ENCODE data around the gene MYL7. TPM values are rescaled to one million over a fixed set of nuclear protein-coding genes. Genes with fewer than 3 reads are reported as not detected.

The MYL7 gene
- total and polyA plus RNA-seq, 2 of the 4 experiments (the other 2 are of a cell fraction), result 0.24 TPM; not detected in 1

DNA sequence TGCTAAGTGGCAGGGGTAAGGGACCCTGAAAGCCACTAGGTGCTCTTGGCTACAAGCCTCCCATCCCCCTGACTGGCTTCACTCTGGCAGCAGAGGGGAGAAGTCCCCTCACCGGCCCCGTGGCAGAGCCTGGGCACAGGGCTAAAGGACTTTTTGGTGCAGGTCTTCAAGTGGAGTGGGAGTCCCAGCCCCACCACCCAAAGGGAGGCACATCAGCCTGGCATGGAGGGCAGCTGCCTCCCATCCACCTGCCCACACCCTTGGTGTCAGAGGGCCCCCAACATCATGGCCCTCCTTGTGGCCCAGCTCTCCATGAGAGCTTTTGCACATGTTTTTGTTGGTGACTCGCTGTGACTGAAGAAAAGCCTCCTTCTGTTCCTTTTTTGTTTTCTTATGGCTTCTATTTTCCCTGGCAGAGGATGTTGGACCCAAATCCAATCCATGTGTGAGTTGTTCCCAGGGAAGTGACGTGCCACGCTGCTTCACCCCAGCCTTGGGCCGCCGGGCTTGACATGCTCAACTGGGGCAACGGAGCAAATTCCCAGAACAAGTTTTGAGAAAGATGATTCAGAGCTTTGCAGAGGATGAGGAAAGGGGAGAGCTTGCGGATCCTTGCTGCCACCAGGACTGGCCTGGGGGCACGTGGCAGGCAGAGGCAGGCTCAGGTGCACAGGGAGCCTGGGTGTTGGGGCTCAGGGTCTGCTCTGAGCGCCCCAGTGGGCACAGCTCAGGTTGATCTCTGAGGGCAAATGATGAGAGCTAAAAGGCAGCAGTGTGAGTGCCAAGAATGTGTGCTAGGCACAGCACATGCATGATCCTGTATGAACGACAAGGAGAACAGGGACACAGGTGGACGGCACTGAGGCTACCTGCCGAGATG, 38.9 kb downstream of the MYL7 start:
- Histone ChIP-seq H2BK5ac (ENCODE audit: low read depth, low read length, poor library complexity, severe bottlenecking) (peak overlapping the region; percentile 25), H3K18ac (ENCODE audit: low read depth, low read length) (no peak overlapping the region), H3K79me1 (ENCODE audit: low read depth in 1 of 2, low read length in 2 of 2) (no peaks in the 10 kb centered on the region; a peak in 1 of 4 replicates), H3K14ac (replicated peaks; ENCODE audit: low read depth, low read length) (peak overlapping the region; percentile 63; the same call in 1 of the 2 replicates), H2AK9ac (replicated peaks; ENCODE audit: low read depth, low read length, poor library complexity) (peak overlapping the region; percentile 40), H3K56ac (ENCODE audit: extremely low read depth, insufficient read depth, low read length) (no peak overlapping the region), H2BK120ac (ENCODE audit: low read depth, low read length) (peak overlapping the region; percentile 67), H3K4me2 (ENCODE audit: low read depth, low read length) (no peak overlapping the region), H3K9me1 (ENCODE audit: insufficient read depth, low read length) (peaks cover 25% of the 10 kb centered on the region), H3K9me3 (ENCODE audit: control insufficient read depth, insufficient read depth, low read length) (no peaks in the 10 kb centered on the region), H3K4me1 (ENCODE audit: control insufficient read depth, insufficient read depth, low read length) (peaks cover 36% of the 10 kb centered on the region), H3K27ac (ENCODE audit: insufficient read depth, low read length) (no peak overlapping the region), H4K8ac (ENCODE audit: low read depth in 2 of 2, low read length in 2 of 2) (peak overlapping the region in 1 of 2 experiments; percentile 47; a peak in 1 of 4 replicates), H4K91ac (ENCODE audit: insufficient read depth, low read depth, low read length) (no peak overlapping the region; the same call in 1 of the 2 replicates), H3K27me3 (ENCODE audit: control insufficient read depth, insufficient read depth, low read length) (no peaks in the 10 kb centered on the region), H3K23ac (ENCODE audit: low read depth, low read length) (no peak overlapping the region), H3K4ac (ENCODE audit: low read depth, low read length) (peak overlapping the region; percentile 79), H3K4me3 (ENCODE audit: insufficient read depth, low read depth, low read length) (no peak overlapping the region), H4K5ac (ENCODE audit: low read depth, low read length) (no peak overlapping the region), H3K36me3 (ENCODE audit: control insufficient read depth, insufficient read depth, low read length) (no peaks in the 10 kb centered on the region), H4K20me1 (ENCODE audit: insufficient read depth, low read length) (no peaks in the 10 kb centered on the region), H2AFZ (replicated peaks; ENCODE audit: low read length, poor library complexity) (peak overlapping the region; percentile 70), H2BK20ac (ENCODE audit: low read depth, low read length) (no peak overlapping the region), H3K9ac (ENCODE audit: low read depth, low read length) (no peak overlapping the region), H2AK5ac (ENCODE audit: low read depth, low read length) (peak overlapping the region; percentile 84), H2BK15ac (ENCODE audit: low read depth, low read length) (no peak overlapping the region)
- DNase-seq (peak; percentile 85), ATAC-seq (ENCODE audit: low read depth) (no peak)
- 81% methylated on average over 4 of the region's 14 CpGs; no CpG with 5 or more reads in 1 of the 2 experiments for WGBS, 2 experiments (ENCODE audit: extremely low coverage in 2 of 2, insufficient read length in 1 of 2)
- POLR2A ChIA-PET (ENCODE audit: unreplicated experiment), result interaction anchor here (1.0 kb wide), 1 partner anchor 13 kb away, joined by 3 read pairs; no protein-coding TSS in a partner anchor
- CTCF ChIA-PET, result no interaction called here
- intact Hi-C loops (cut with micrococcal nuclease) (loop anchor here (2.0 kb wide), 1 partner anchor 19 kb away; the partner anchor contains the start of gene POLM), in situ Hi-C loops (cut with MboI; ENCODE audit: low sequenced_read_pairs) (no loop called here), dilution Hi-C loops (cut with HindIII; ENCODE audit: low sequenced_read_pairs, unreplicated experiment) (no loop called here)
- no peak for TF ChIP-seq RFX5 (IDR thresholded peaks at IDR 0.05; ENCODE audit: low read depth, low read length)
- TF ChIP-seq MXI1 (IDR thresholded peaks at IDR 0.05; ENCODE audit: borderline replicate concordance, low read depth, low read length), result 0 out of 2 replicates have a peak, but pooled peaks have one; percentile 23
- peak; percentile 37 for TF ChIP-seq RCOR1 (IDR thresholded peaks at IDR 0.05; ENCODE audit: insufficient replicate concordance, low read length)
- BruUV-seq (replicated peaks), result no TSS peak
